ENCODE results near the gene LINC00237.

DNA sequence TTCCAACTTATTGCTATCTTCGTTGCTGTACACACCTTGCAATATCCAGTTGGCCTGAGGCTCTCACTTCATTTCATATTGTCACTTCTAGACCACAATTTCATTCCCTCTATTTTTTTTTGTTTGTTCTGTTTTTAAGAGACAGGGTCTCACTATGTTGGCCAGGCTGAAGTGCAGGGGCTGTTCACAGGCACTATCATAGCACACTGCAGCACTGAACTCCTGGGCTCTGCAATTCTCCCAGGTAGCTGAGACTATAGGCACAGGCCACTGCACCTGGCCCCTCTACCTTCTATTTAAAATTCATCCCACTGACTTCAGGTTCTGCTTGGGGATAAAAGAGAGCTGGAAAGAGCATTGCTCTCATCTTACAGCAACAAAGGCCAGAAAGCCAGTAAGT, 4.7 kb upstream of the LINC00237 start:
- TF ChIP-seq, protein P1, sequence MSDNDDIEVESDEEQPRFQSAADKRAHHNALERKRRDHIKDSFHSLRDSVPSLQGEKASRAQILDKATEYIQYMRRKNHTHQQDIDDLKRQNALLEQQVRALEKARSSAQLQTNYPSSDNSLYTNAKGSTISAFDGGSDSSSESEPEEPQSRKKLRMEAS (IDR thresholded peaks at IDR 0.05), result no peak
- no peak for TF ChIP-seq POLR2A (IDR thresholded peaks at IDR 0.05; ENCODE audit: low read length)
- TF ChIP-seq, protein P2, sequence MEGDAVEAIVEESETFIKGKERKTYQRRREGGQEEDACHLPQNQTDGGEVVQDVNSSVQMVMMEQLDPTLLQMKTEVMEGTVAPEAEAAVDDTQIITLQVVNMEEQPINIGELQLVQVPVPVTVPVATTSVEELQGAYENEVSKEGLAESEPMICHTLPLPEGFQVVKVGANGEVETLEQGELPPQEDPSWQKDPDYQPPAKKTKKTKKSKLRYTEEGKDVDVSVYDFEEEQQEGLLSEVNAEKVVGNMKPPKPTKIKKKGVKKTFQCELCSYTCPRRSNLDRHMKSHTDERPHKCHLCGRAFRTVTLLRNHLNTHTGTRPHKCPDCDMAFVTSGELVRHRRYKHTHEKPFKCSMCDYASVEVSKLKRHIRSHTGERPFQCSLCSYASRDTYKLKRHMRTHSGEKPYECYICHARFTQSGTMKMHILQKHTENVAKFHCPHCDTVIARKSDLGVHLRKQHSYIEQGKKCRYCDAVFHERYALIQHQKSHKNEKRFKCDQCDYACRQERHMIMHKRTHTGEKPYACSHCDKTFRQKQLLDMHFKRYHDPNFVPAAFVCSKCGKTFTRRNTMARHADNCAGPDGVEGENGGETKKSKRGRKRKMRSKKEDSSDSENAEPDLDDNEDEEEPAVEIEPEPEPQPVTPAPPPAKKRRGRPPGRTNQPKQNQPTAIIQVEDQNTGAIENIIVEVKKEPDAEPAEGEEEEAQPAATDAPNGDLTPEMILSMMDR (IDR thresholded peaks at IDR 0.05), result no peak

All from A549 (cell line).